IPS DF 6.9 (cell line): ENCODE data around the gene METTL21C.

Experiments used
- DNase-seq: peaks from one replicate; pipeline ENCODE4 v3.0.0-alpha.2; 2013; ENCODE audit warnings: low read depth, low spot score
- H3K27ac ChIP-seq: one replicate; pipeline ENCODE4 v1.5.1; 2013; ENCODE audit warnings: low read length, control low read depth
- H3K27me3 ChIP-seq: 2 replicates; pipeline ENCODE4 v1.6.1; 2013; ENCODE audit warnings: mild to moderate bottlenecking, low read length; ENCODE audit not compliant: control insufficient read depth, insufficient read depth
- H3K36me3 ChIP-seq: 2 replicates; pipeline ENCODE4 v1.6.1; 2013; ENCODE audit warnings: low read length; ENCODE audit not compliant: control insufficient read depth, insufficient read depth
- H3K4me1 ChIP-seq: 2 replicates; pipeline ENCODE4 v1.6.1; 2013; ENCODE audit warnings: low read length; ENCODE audit not compliant: control insufficient read depth, insufficient read depth
- H3K4me3 ChIP-seq: 2 replicates; pipeline ENCODE4 v1.5.1; 2013; ENCODE audit warnings: mild to moderate bottlenecking, low read length
- H3K9me3 ChIP-seq: 2 replicates; pipeline ENCODE4 v1.6.1; 2013; ENCODE audit warnings: low read length, inconsistent platforms; ENCODE audit not compliant: control insufficient read depth, insufficient read depth
- whole genome bisulfite sequencing: extraction: QIAGEN DNeasy Blood & Tissue Kit; methylation state at CpG from one replicate; pipeline ENCODE4 v1.1.7; 2013; ENCODE audit warnings: mixed read lengths, missing lambda C conversion rate; ENCODE audit not compliant: insufficient read length, insufficient coverage; 5-methylcytosine and 5-hydroxymethylcytosine counted together

METTL21C gene

GRCh38 chr13:102667911-102668310 is 26.9 kb downstream of the METTL21C start:
- Histone ChIP-seq H3K27ac (no peak overlapping the region), H3K4me3 (no peak overlapping the region), H3K9me3 (0 out of 2 replicates have a peak, but pooled peaks cover 1% of the 10 kb centered on the region), H3K36me3 (peaks cover 18% of the 10 kb centered on the region), H3K27me3 (no peaks in the 10 kb centered on the region), H3K4me1 (no peaks in the 10 kb centered on the region)
- no peak for DNase-seq
- WGBS, result no CpG with 5 or more reads among the region's 4 CpGs

- no peaks in the 10 kb centered on the region for H3K4me1 ChIP-seq
- DNase-seq, result no peak
- no peak overlapping the region for H3K27ac ChIP-seq
- H3K36me3 ChIP-seq, result peaks cover 18% of the 10 kb centered on the region
- H3K27me3 ChIP-seq, result no peaks in the 10 kb centered on the region
- H3K4me3 ChIP-seq, result no peak overlapping the region
- 0 out of 2 replicates have a peak, but pooled peaks cover 1% of the 10 kb centered on the region for H3K9me3 ChIP-seq
Observed at GRCh38 chr13:102667023-102667422, 27.8 kb downstream of the METTL21C start.

- H3K4me1 ChIP-seq, result no peaks in the 10 kb centered on the region
- no peaks in the 10 kb centered on the region for H3K9me3 ChIP-seq
- no peak overlapping the region for H3K4me3 ChIP-seq
- no peaks in the 10 kb centered on the region for H3K36me3 ChIP-seq
- H3K27me3 ChIP-seq, result no peaks in the 10 kb centered on the region
- no peak for DNase-seq
- H3K27ac ChIP-seq, result no peak overlapping the region
Observed at GRCh38 chr13:102659168-102659713, 35.6 kb downstream of the METTL21C start.

GRCh38 chr13:102658660-102659059 is 36.2 kb downstream of the METTL21C start:
- H3K27me3 ChIP-seq, result no peaks in the 10 kb centered on the region
- no peaks in the 10 kb centered on the region for H3K36me3 ChIP-seq
- WGBS, result no CpG with 5 or more reads among the region's 3 CpGs
- H3K4me3 ChIP-seq, result no peak overlapping the region
- no peak overlapping the region for H3K27ac ChIP-seq
- H3K9me3 ChIP-seq, result no peaks in the 10 kb centered on the region
- DNase-seq, result no peak
- no peaks in the 10 kb centered on the region for H3K4me1 ChIP-seq

- no peak for DNase-seq
- no peak overlapping the region for H3K27ac ChIP-seq
- no peak overlapping the region for H3K4me3 ChIP-seq
- H3K36me3 ChIP-seq, result no peaks in the 10 kb centered on the region
- no CpG with 5 or more reads among the region's 6 CpGs for WGBS
- H3K4me1 ChIP-seq, result no peaks in the 10 kb centered on the region
- no peaks in the 10 kb centered on the region for H3K27me3 ChIP-seq
- H3K9me3 ChIP-seq, result no peaks in the 10 kb centered on the region
Observed at GRCh38 chr13:102657630-102658029, 37.2 kb downstream of the METTL21C start.

GRCh38 chr13:102654756-102655155 is 40.1 kb downstream of the METTL21C start:
- Histone ChIP-seq H3K27me3 (no peaks in the 10 kb centered on the region), H3K4me1 (no peaks in the 10 kb centered on the region), H3K4me3 (no peak overlapping the region), H3K9me3 (no peaks in the 10 kb centered on the region), H3K27ac (no peak overlapping the region), H3K36me3 (no peaks in the 10 kb centered on the region)
- no peak for DNase-seq
- no CpG with 5 or more reads among the region's 2 CpGs for WGBS

- Histone ChIP-seq H3K9me3 (no peaks in the 10 kb centered on the region), H3K27me3 (no peaks in the 10 kb centered on the region), H3K4me1 (no peaks in the 10 kb centered on the region), H3K36me3 (no peaks in the 10 kb centered on the region; the same call in 1 of the 2 replicates), H3K4me3 (no peak overlapping the region), H3K27ac (no peak overlapping the region)
- no peak for DNase-seq
- no CpG with 5 or more reads among the region's 5 CpGs for WGBS
Observed at GRCh38 chr13:102651892-102652291, 43.0 kb downstream of the METTL21C start.

GRCh38 chr13:102651392-102651791 is 43.5 kb downstream of the METTL21C start:
- H3K27me3 ChIP-seq, result no peaks in the 10 kb centered on the region
- no peaks in the 10 kb centered on the region for H3K9me3 ChIP-seq
- no peak overlapping the region for H3K27ac ChIP-seq
- no peak overlapping the region for H3K4me3 ChIP-seq
- no peaks in the 10 kb centered on the region for H3K4me1 ChIP-seq
- H3K36me3 ChIP-seq, result no peaks in the 10 kb centered on the region; the same call in 1 of the 2 replicates
- DNase-seq, result no peak

- H3K36me3 ChIP-seq, result peaks cover 3% of the 10 kb centered on the region
- WGBS, result no CpG with 5 or more reads among the region's 3 CpGs
- no peak for DNase-seq
- H3K27ac ChIP-seq, result no peak overlapping the region
- H3K27me3 ChIP-seq, result no peaks in the 10 kb centered on the region
- no peaks in the 10 kb centered on the region for H3K4me1 ChIP-seq
- no peaks in the 10 kb centered on the region for H3K9me3 ChIP-seq
- H3K4me3 ChIP-seq, result no peak overlapping the region
Observed at GRCh38 chr13:102650444-102650843, 44.4 kb downstream of the METTL21C start.

GRCh38 chr13:102648046-102648445 is 46.8 kb downstream of the METTL21C start:
- Histone ChIP-seq H3K27ac (no peak overlapping the region), H3K4me3 (no peak overlapping the region), H3K9me3 (no peaks in the 10 kb centered on the region), H3K36me3 (peaks cover 6% of the 10 kb centered on the region), H3K4me1 (no peaks in the 10 kb centered on the region), H3K27me3 (no peaks in the 10 kb centered on the region)
- no peak for DNase-seq
- no CpG with 5 or more reads among the region's 3 CpGs for WGBS

- H3K27ac ChIP-seq, result no peak overlapping the region
- no peaks in the 10 kb centered on the region for H3K9me3 ChIP-seq
- peaks cover 6% of the 10 kb centered on the region for H3K36me3 ChIP-seq
- H3K4me3 ChIP-seq, result no peak overlapping the region
- no CpG with 5 or more reads among the region's 1 CpG for WGBS
- no peaks in the 10 kb centered on the region for H3K4me1 ChIP-seq
- H3K27me3 ChIP-seq, result no peaks in the 10 kb centered on the region
- no peak for DNase-seq
Observed at GRCh38 chr13:102645701-102646100, 49.1 kb downstream of the METTL21C start.
